Chondrocyte (in vitro differentiated cells): ENCODE results near the gene LIPC. TPM values are rescaled to one million over a fixed set of nuclear protein-coding genes. Genes with fewer than 3 reads are reported as not detected.

Experiments
- DNase-seq: peaks from one replicate; pipeline ENCODE4 v3.0.0; 2021; ENCODE audit warnings: mixed read lengths, low spot score
- H3K27ac Mint-ChIP-seq: one replicate; pipeline ENCODE4 v1.8.0; 2021; ENCODE audit warnings: mild to moderate bottlenecking, moderate library complexity, mixed read lengths; ENCODE audit not compliant: unreplicated experiment
- H3K27me3 Mint-ChIP-seq: 2 replicates; pipeline ENCODE4 v1.8.0; 2021; ENCODE audit warnings: low read depth, mixed read lengths
- H3K36me3 Mint-ChIP-seq: 2 replicates; pipeline ENCODE4 v1.8.0; 2021; ENCODE audit warnings: low read depth, mixed read lengths
- H3K4me1 Mint-ChIP-seq: 2 replicates; pipeline ENCODE4 v1.8.0; 2021; ENCODE audit warnings: low read depth, mild to moderate bottlenecking, mixed read lengths
- H3K4me3 Mint-ChIP-seq: one replicate; pipeline ENCODE4 v1.8.0; 2021; ENCODE audit warnings: mild to moderate bottlenecking, moderate library complexity, mixed read lengths; ENCODE audit not compliant: unreplicated experiment
- H3K9me3 Mint-ChIP-seq: 2 replicates; pipeline ENCODE4 v1.8.0; 2021; ENCODE audit warnings: low read depth, mixed read lengths
- total RNA-seq: library from RNA; stranded (reverse); gene quantifications from 3 replicates; pipeline ENCODE4 v1.2.1, GENCODE V29; 2021
- TF ChIP-seq, protein P1 (sequence below): fragments of 200-600 bp; sonication (generic); IDR thresholded peaks from 2 replicates; pipeline ENCODE4 v1.5.0; 2021; ENCODE audit warnings: antibody characterized with exemption, mild to moderate bottlenecking, moderate library complexity

The LIPC gene
- total RNA-seq, 1 donor from 2014 or later, result not detected

DNA sequence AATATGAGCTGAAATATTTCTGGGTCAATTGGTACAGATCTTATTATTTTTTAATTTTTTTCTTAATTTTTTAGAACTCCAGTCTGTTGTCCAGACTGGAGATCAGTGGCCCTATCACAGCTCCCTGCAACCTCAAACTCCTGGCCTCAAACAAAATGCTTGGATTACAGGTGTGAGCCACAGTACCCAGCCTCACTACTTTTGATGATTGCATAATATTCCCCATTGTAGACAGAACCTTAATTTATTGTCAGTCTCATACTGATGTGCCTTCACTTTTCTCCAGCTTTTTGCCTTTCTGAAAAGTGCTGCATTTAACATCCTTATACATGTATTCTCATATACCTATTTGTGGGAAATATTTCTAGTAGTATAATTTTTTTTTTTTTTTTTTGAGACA lies 144.9 kb downstream of the LIPC start:
- no peak for DNase-seq
- no peak overlapping the region for H3K4me3 Mint-ChIP-seq
- TF ChIP-seq, protein P1, sequence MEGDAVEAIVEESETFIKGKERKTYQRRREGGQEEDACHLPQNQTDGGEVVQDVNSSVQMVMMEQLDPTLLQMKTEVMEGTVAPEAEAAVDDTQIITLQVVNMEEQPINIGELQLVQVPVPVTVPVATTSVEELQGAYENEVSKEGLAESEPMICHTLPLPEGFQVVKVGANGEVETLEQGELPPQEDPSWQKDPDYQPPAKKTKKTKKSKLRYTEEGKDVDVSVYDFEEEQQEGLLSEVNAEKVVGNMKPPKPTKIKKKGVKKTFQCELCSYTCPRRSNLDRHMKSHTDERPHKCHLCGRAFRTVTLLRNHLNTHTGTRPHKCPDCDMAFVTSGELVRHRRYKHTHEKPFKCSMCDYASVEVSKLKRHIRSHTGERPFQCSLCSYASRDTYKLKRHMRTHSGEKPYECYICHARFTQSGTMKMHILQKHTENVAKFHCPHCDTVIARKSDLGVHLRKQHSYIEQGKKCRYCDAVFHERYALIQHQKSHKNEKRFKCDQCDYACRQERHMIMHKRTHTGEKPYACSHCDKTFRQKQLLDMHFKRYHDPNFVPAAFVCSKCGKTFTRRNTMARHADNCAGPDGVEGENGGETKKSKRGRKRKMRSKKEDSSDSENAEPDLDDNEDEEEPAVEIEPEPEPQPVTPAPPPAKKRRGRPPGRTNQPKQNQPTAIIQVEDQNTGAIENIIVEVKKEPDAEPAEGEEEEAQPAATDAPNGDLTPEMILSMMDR, result no peak
- H3K36me3 Mint-ChIP-seq, result no peaks in the 10 kb centered on the region
- no peaks in the 10 kb centered on the region for H3K27me3 Mint-ChIP-seq
- no peak overlapping the region for H3K27ac Mint-ChIP-seq
- H3K4me1 Mint-ChIP-seq, result no peaks in the 10 kb centered on the region
- H3K9me3 Mint-ChIP-seq, result no peaks in the 10 kb centered on the region

DNA sequence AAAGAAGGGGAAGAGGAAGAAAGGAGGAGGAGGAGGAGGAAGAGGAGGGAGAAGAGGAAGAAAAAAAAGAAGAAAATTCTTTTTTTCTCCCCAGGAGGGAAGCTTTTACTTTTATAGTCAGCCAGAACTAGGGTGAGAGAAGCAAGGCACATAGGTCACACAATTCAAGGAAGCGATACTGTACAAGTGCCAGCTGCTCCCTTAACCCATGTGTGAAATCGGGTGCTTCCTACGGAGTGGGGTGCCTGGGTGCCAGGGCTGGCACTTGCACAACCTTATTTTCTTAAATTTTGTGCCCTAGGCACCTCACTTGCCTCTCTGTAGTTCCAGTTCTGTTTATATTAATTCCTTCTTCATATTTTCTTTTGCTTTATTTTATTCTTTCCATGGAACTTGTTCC lies 150.4 kb downstream of the LIPC start:
- Mint-ChIP-seq H3K9me3 (peaks cover 21% of the 10 kb centered on the region), H3K27me3 (no peaks in the 10 kb centered on the region), H3K4me1 (no peaks in the 10 kb centered on the region), H3K4me3 (no peak overlapping the region), H3K27ac (no peak overlapping the region), H3K36me3 (peaks cover 6% of the 10 kb centered on the region)
- TF ChIP-seq, protein P1, result no peak
- no peak for DNase-seq

DNA sequence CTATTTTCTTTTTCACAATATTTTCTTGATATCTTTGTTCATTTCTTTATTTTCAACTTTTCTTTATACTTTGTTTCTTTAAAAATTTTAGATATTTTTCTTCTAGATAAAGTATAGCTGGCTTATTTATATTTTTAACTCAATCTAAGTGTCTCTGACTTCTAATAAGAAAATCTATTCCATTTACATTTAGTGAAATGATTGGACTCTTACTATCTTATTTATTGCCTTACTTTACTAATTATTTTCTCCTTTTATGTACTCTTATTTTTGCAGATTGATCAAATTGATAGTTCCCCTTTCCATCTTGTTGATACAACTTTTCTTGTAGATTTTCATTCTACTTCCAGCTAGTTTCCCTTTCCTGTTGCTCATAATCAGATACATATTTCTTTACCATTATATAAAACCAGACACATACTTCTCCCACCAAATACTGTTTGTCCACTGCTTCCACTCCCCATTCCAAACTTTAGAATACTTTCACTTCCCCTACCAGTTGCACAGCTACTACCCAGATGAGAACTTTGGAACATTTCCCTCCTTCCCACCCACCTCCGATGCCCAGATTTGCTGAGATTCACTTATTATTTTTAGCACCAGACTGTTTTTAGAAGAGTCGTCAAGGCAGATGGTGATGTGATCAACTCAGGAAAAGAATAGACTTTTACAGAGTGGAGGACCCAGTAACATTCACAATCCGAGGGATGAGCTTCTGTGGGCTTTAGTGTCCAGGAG lies 151.5 kb downstream of the LIPC start:
- DNase-seq, result no peak
- H3K4me3 Mint-ChIP-seq, result no peak overlapping the region
- peaks cover 6% of the 10 kb centered on the region for H3K36me3 Mint-ChIP-seq
- no peak overlapping the region for H3K27ac Mint-ChIP-seq
- H3K9me3 Mint-ChIP-seq, result peaks cover 21% of the 10 kb centered on the region
- no peaks in the 10 kb centered on the region for H3K27me3 Mint-ChIP-seq
- TF ChIP-seq, protein P1, result no peak
- peaks cover 5% of the 10 kb centered on the region for H3K4me1 Mint-ChIP-seq

DNA sequence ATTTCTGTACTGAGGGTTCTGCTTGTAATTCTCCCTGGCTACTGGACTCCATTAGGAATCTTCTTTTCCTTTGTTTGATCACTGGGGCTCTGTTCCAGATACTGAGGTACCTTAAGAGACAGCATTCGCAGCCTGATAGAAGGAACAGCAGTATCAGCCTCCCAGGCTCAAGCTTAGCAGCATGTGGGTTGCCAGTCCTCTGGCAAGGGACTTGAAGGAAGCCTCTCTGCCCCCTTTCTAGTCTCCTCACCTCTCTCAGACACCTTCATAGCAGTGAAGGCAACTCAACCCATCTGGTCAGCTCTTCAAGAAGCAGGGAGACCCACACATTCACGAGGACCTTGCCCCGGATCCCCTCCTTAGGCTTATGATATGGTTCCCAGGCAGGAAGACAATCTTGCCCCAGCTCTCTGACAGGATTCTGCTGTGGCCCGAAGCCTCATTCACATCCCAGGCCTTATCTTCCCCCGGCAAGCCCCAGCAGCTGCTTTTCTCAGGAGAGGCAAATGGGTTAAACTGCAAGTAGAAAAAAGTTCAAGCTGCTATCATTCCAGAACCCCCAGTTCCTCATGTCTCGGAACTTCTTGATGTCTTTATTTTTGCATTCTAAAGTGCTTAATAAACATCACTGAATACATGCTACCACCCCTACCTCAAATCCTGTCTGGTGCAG lies 153.1 kb downstream of the LIPC start:
- H3K36me3 Mint-ChIP-seq, result peaks cover 6% of the 10 kb centered on the region
- H3K4me1 Mint-ChIP-seq, result peaks cover 5% of the 10 kb centered on the region
- H3K9me3 Mint-ChIP-seq, result peaks cover 21% of the 10 kb centered on the region
- no peak overlapping the region for H3K27ac Mint-ChIP-seq
- H3K27me3 Mint-ChIP-seq, result no peaks in the 10 kb centered on the region
- DNase-seq, result no peak
- H3K4me3 Mint-ChIP-seq, result no peak overlapping the region
- TF ChIP-seq, protein P1, result no peak

GRCh38 chr15:58585693-58586443 lies 154.1 kb downstream of the LIPC start:
- no peak for DNase-seq
- Mint-ChIP-seq H3K4me1 (peaks cover 5% of the 10 kb centered on the region), H3K4me3 (no peak overlapping the region), H3K27ac (no peak overlapping the region), H3K27me3 (no peaks in the 10 kb centered on the region), H3K36me3 (peaks cover 6% of the 10 kb centered on the region), H3K9me3 (peaks cover 21% of the 10 kb centered on the region)
- TF ChIP-seq, protein P1, result no peak
